ENCODE results near the gene DICER1.
"Not testable (repeated sequence)": the region's sequence is repeated elsewhere in the genome, so short reads cannot be mapped to it uniquely, and the experiment has no call there.

The DICER1 gene

DNA sequence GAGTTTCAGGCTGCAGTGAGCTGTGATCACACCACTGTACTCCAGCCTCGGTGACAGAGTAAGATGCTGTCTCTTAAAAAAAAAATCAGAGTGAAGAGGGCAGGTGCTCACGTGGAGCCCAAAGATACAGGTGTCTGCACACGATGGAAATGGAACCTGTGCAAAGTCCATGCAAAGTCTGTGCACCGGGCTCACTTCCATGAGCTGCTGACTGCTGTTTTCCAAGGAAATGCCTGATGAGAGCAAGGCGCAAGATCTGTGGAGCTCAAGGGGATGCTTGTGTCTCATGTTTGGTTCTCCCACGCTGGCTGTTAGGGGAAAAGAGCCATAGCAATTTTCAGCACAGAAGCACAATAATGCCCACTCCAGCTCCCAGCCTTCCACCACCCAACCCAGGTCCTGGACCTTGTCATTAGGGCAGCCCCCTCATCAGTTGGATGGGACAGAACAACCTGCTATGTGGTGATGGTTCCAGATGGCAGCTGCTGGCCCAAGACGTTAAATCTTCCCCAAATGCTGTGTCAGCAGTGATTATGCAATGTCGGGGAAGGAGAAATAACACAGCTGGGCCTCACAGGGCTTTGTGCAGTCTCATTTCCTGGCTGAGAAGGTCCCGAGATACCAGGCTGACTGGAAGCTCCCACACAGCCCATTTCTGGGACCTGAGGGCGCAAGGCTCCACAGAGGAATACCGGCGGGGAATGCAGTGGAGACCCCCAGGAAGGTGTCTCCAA is 27.9 kb upstream of the DICER1 start:
- no peak for DNase-seq

DNA sequence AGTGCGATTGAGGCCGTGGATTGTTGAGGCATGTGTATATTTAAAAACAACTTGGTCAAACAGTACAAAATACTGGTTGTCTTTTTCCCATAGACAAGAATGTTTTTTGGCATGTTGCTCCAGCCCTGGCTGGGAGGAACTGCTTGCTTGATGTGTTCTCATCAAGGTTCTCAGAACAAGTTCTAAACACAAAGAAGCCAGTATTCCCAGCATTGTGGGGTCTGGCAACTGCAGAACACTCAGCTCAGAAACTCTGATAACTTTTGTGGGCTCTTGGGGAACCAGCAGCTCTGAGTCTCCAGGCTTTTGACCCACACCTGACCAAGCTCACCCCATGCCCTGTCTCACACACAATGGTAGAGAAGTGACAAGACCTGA is 27.1 kb upstream of the DICER1 start:
- DNase-seq: no peak

DNA sequence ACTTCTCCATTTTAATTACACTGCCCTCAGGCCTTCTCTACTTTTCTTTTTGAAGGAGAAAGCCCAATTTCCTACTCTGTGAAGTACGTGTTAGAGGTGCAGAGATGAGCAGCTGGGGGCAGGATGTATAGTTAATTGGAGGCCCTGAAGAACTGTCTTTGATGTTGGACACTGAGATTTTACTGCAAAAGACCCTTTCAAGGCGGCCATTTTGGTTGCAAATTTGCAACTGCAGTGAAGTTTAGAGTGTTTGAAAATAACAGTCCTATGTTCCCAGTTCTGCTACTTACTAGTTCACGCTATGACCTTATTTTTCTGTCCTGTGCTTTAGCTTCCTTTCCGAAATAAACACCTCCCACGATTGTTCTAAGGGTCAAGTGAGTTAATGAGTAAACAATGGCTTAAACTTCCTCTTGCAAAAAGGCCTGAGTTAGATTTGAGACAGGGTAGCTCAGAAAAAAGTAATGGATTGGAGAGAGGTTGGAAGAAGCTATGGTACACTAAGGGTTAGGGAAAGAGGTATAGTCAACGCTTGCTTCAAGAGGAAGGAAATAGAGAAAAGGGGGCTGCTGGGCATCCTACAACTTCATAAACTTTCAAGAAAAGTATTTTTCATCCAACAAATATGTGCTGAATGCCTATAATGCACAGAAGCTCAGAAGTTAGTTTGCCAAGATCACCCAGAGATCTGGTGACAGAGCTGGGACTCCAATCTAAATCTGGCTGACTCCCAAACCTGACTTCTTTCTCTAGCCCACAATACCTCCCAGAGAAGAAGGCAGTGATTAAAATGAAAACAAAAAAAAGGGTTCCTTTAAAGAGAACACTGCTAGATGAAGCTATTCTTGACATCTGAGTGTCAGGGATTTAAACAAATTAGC is 26.4 kb upstream of the DICER1 start:
- no peak for DNase-seq

DNA sequence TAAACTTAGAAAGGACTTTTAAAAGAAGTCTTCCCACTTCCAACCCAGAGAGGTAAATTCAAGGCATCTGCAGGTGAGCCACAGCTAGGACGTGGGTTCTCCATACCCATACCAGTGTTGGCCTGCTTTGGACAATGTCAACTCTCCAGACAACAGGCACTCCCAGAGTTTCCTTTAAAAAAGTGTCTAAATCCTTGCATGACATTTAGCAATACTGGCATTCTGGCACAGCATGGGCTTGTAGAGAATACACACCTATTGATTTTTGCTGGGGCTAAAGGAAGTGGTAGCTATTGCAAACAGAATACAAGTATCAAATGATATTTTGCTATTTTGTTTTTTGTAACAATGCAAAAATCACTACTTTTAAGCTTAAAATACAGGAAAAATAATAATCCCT is 25.8 kb upstream of the DICER1 start:
- DNase-seq: no peak

DNA sequence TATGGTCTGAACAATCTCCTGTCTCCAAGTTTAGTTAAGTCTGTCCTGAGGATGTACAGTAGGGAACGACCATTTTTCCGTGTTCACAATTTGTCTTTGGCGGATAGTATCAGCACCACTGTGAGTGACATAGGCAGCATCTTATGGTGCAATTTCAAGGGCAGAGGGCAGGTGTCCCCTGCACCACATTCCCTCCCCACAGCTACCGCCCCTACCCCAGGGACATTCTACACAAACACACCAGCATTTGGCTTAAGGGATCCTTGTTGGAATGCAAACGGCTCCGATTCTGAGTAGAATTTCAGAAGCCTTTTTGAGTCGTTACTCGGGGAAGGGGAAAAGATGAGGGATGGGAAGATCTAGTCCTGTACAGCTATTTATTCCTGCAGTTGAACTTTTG is 25.1 kb upstream of the DICER1 start:
- no peak for DNase-seq

DNA sequence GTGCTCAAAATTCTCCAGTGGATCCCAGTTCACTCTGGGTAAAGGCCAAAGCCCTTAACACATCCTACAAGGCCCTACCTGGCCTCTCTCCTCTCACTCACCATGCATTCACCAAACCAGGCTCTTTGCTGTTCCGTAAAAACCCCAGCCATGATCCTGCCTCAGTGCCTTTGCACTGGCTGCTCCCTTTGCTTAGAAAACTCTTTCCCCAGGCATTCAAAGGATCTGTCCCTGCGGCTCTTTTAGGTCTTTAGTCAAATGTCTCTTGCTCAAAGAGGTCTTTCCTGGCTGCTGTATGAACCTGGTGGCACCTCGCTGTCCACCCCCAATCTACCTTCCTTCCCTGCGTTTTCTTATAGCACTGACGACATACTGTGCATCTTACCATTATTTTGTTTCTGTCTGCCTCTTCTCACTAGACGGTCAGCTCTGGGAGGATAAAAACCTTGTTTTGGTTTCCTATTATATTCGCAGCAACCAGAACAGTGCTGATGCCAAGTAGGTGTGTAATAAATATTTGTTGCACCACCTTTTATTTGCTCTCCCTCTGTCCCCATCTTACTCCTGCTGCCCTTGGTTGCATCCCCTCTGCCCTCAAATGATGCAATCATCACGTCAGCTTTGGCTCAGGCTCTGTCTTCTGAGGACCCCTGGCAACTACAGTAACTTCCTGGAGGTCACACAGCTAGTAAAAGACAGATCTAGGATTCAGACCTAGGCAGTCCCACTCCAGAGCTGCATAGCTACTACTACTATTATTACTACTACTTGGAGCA is 23.8 kb upstream of the DICER1 start:
- DNase-seq: no peak

DNA sequence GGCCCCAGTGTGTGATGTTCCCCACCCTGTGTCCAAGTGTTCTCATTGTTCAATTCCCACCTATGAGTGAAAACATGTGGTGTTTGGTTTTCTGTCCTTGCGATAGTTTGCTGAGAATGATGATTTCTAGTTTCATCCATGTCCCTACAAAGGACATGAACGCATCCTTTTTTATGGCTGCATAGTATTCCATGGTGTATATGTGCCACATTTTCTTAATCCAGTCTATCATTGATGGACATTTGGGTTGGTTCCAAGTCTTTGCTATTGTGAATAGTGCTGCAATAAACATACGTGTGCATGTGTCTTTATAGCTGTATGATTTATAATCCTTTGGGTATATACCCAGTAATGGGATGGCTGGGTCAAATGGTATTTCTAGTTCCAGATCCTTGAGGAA is 18.3 kb upstream of the DICER1 start:
- not testable (repeated sequence) for DNase-seq

DNA sequence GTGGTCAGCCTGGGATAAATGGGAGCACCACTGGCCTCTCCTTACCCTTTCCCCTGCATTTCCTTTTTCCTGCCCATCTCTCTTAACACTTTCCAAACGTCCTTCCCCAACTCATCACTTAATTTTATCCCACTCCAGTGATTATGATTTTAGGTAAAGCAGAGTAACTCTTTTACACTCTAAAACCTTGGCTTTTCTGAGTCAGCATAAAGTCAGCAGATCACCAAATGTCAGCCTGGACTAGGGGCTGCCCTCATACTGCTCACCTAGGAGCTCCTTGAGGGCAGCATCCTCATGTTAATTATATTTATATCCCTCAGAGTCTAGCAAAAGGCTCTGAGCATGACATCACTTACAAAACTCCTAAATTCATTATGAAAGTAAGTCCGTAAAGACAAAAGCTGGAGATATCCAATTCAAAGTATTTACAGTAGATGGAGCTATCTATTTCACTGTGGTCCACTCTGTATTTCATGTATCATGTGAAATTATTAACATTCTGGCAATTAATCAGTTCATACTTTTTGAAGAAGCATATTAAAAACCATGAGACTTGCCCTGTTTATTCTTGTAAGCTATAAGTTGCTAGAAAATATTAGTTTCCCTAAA is 17.0 kb upstream of the DICER1 start:
- DNase-seq: no peak

DNA sequence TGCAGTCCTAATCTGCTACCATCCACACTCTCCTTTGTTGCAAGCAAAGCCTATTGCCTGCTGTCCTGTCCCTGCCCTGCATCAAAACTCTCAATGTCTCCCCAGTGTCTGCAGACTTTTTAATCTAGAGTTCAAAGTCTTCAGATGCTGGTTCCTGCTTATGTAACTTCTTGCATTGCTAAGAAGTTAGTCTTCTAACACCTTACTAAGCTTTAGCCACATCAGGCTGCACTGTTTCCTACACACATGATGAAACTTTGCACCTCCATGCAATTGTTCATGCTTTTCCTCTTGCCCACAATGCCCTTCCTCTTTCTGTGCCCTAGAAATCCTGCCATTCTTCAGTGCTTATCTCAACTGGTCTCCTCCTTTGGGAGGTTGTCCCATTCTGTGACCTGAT is 16.2 kb upstream of the DICER1 start:
- DNase-seq: no peak

DNA sequence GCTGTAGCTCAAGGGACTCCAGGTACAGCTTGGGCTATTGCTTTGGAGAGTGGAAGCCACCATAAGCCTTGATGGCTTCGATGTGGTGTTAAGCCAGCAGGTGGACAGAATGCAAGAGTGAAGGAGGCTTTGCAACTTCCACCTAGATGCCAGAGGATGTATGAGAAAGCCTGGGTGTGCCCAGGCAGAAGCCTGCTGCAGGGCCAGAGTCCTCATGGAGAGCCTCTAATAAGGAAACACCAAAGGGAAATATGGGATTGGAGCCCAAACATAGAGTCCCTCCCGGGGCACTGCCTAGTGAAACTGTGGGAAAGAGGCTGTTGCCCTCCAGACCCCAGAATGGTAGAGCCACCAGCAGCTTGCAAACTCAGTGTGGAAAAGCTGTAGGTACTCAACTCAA is 9.8 kb upstream of the DICER1 start:
- DNase-seq: no peak

DNA sequence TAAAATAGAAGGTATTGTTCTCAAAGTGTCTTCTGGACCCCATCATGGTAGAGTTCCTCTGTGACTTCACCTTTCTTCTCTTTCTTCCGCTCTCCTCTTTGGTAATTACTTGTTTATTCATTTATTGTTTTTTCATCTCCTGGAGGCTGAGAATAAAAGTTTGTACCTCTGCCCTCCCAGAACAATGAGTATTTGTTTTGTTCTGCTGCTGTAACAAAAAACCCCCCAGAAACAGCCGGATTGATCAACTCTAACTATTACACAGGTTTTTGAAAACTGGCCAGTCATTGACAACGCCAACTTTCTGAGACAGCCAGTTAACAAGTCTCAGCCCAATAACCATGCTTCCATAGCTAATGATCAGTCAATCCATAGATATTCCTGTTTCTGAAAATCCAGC is 8.2 kb upstream of the DICER1 start:
- no peak for DNase-seq

DNA sequence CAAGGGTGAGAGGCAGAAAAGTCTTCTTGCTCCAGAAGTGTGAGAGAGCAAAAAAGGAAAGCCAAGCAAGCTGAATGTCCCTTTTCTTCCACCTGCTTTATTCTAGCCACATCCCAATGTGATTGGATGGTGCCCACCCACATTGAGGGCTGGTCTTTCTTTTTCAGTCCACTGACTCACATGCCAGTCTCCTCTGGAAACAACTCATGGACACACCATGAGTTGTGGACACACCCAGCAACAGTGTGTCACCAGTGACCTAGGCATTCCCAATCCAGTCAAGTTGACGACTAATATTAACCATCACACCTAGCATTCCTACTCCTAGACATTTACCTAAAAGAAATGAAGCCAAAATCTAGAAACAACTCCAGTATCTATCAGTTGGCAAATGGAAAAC is 7.2 kb upstream of the DICER1 start:
- DNase-seq: no peak

DNA sequence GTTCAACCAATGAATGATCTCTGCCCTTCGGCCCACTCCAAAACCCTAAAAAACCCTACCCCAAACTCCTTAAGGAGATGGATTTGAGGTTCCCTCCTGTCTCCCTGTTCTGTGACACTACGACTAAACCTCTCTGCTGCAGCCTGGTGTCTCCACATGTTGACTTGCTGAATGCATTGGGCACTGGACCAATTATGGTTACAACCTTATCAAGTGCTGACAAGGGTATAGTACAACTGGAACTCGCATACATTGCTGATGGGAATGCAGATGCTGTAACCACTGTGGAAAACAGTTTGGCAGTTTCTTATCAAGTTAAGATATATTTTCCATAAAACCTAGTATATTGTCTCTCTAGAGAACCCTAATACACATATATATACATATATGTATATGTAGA is 6.3 kb upstream of the DICER1 start:
- DNase-seq: no peak

DNA sequence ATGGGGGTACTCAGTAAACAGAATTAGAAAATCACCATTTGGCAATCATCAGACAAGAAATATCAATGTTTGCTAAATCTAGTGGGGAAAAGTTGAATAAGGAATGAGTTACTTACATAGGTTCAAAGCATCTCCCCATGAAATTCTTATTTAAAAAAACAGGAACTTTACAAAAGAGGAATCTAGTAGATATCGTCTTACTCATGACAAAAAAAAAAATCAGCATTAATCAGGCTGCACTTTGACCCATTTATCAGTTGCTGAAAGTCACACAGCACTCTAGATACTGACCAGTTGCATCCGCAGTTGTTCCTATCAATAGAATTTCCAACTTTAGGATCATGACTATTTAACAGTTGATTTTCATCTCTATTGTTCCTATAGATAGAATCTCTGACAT is 5.8 kb upstream of the DICER1 start:
- DNase-seq: no peak

DNA sequence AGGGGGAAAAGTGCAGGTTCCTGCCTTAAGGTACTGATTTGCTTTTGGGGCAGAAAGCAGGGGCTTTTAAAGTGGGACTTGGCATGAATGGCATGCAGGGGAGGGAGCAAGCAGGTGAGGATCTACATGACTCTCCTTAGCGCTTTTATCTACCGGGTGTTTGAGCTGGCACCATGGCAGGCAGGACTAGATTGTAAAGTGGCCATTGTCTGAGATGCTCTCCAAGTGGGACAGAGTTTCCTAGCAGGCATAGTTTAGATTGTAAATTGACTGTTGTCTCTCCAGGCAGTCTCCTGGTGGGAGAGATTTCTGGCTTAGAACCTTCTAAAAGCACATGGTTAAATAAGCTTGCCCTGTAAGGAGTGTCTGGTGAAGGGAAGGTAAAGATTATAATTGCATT is 5.3 kb upstream of the DICER1 start:
- no peak for DNase-seq

DNA sequence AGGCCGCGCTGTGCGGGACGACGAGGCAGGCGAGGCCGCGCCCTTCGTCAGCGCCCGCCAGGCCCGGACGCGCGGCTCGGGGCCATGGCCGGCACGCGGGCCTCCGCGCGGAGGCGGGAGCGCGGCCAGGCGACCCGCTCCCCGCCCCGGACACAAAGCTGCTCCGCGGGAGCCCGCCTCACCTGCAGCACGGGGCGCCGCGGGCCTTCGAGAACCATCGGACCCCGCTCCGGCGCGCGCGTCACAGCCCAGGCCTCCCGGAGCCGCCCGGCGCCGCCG is 342 bp downstream of the DICER1 start:
- no peak for DNase-seq

DNA sequence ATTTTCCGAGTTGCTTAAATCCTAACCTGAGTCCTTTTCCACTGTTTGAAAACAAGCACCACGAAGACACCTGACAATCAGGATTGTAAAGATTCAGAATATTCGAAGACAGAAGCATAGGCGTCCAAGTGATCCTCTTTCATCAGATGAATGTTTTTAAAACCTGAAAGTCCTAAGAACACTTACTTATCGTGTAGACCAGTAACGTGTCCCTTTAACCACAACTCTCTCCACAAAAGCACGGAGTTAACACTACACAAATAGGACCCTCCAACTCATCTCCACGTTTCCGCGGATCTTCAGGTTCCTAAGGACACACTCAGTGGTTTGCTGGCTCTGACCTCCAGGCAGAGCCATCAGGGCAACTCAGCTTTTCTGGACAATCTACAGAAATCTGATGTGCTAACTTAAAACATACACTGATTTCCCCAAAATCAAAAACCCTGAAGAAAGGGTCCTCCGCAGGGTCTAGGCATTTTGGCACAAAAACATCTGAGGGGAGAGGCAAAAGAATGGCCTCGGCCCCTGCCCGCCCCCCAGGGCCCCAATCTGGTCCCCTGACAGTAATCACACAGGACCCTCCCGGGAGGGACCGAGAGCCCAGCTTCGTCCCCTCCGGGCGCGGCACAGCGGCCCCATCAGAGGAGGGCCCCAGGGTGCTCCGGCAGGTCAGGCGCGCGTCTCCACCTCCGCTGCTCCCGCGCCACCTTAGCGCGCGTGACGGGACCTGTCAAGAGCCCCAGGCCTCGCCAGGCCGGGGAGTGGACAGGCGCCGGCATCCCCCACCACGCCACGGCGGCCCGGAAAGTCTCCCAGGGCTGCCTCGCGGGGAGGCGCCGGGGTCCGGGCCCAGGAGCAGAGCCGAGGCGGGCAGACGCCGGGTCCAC is 925 bp downstream of the DICER1 start:
- DNase-seq: no peak

DNA sequence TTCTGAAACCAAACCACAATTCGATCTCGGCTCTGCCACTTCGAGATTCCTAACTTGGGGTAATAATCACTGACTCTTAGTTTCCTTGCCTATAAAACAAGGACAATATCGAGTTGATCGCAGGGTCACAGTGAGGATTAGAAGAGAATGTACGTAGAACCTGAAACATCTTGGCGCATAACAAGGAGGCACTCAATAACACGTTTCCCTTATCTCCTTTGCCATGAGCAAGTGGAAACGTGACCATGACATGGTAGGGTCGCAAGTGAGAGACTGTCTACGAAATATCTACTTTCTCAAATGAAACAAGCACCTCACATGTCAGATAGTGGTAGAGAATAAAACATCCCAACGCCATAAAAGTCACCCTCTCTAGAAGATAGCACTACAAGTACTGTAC is 2.3 kb downstream of the DICER1 start:
- no peak for DNase-seq

DNA sequence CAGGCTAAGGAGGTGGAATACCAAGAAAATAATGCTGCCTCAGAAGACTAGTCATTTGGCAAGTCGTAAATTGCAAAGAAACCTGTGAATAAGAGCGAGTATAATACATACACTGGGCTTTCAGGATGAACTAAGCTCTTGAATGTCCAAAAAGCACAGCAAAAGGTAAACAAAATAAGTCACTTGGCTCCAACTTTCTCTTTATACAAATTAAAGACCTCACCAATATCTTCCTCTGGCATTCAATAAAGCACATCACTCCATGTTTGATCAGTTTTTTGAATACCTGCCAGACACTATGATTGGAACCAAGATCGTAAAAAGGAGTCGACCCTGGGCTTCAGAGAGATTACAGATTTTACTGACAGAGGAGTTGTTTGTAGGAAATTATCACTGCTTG is 3.5 kb downstream of the DICER1 start:
- DNase-seq: no peak

DNA sequence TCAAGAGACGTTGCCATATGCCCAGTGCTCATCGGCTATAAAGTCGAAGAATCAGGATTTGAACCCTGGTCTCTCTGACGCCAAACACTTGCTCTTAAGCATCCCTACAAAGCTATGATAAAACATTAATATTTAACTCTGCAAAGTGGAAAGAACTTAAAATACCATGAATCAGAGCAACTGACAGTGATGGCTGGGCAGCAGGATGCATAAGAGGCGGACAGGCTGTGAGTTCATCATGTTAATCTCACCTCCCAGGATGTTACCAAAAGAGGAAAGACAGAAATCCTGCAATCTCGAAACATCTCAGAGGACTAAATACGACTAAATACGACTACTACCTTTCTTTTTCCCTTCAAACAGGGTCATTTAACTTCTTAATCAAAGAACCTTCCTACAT is 5.8 kb downstream of the DICER1 start:
- DNase-seq: no peak

DNA sequence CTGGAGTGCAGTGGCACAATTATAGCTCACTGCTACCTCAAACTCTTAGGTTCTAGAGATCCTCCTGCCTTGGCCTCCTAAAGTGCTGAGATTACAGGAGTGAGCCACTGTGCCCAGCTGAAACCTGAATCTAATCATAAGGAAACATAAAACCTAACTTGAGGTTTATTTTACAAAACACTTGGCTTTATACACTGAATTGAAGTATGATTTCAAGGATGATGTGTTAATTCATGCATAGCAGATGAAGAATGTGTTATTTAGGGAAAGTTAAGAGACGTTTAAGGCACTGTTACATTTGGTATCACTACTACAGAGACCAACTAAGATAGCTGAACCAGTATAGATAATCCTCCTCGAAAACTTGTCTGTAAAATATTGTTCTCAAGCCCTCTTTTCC is 6.4 kb downstream of the DICER1 start:
- DNase-seq: no peak

DNA sequence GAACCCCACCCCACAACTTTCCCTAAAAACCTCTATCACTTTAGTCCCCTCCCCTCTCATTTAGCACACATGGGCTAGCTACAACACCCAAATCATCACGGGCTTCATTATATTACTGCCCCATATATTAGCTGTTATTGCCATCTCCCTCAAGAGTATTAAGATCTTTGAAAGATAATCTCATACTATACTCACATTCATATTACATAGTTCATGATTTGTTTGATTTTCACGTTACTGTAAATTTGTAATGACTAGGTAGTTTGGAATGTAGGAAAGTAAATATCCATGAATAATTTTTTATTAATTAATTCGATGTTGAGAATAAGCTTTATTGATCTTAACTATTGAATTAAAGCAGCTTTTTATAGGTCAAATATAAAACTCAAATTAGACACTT is 7.9 kb downstream of the DICER1 start:
- no peak for DNase-seq

DNA sequence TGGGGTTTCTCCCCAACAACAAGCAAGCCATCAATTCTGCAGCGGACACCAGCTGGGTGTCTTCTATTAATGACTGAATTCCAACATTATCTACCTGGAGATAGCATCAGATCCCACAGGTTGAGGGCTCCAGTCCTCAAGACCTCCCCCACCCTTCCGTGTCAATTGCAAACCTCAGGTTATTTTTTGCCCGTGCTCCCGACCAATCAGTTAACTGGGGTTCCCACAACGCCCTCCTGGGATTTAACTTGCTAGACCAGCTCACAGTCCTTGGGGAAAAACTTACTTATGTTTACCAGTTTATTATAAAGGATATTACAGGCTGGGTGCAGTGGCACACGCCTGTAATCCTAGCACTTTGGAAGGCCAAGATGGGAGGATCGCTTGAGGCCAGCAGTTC is 9.7 kb downstream of the DICER1 start:
- no peak for DNase-seq
